Neural progenitor cell (in vitro differentiated cells): ENCODE data around the gene ZC3H7A. TPM values are rescaled to one million over a fixed set of nuclear protein-coding genes. Genes with fewer than 3 reads are reported as not detected.
A peak's percentile ranks its signal among the peaks of the same experiment; 100 is the strongest.
"Not testable (repeated sequence)": the region's sequence is repeated elsewhere in the genome, so short reads cannot be mapped to it uniquely, and the experiment has no call there.

Experiments used
- DNase-seq: peaks from one replicate; pipeline ENCODE4 v3.0.0-alpha.2; 2016; ENCODE audit warnings: low spot score
- H2AFZ ChIP-seq: fragments of 200-600 bp; sonication (generic); replicated peaks from 2 replicates; pipeline ENCODE4 v1.6.1; 2016; ENCODE audit warnings: antibody characterized with exemption
- H3F3A ChIP-seq: fragments of 200-600 bp; sonication (generic); 2 replicates; pipeline ENCODE4 v1.6.1; 2016; ENCODE audit warnings: antibody characterized with exemption, low read depth
- H3K27ac ChIP-seq: fragments of 200-600 bp; sonication (generic); 2 replicates; pipeline ENCODE4 v1.5.1; 2016; ENCODE audit warnings: mild to moderate bottlenecking
- H3K27me3 ChIP-seq: fragments of 200-600 bp; sonication (generic); 2 replicates; pipeline ENCODE4 v1.6.1; 2016; ENCODE audit warnings: mild to moderate bottlenecking, moderate library complexity
- H3K36me3 ChIP-seq: fragments of 200-600 bp; sonication (generic); 2 replicates; pipeline ENCODE4 v1.5.1; 2016
- H3K4me1 ChIP-seq: fragments of 200-600 bp; sonication (generic); 2 replicates; pipeline ENCODE4 v1.6.1; 2016; ENCODE audit warnings: mixed run types
- H3K4me2 ChIP-seq: fragments of 200-600 bp; sonication (generic); 2 replicates; pipeline ENCODE4 v1.6.1; 2016
- H3K4me3 ChIP-seq: fragments of 200-600 bp; sonication (generic); 2 replicates; pipeline ENCODE4 v1.5.1; 2016
- H3K79me2 ChIP-seq: fragments of 200-600 bp; sonication (generic); 2 replicates; pipeline ENCODE4 v1.6.1; 2016; ENCODE audit warnings: low read depth
- H3K9ac ChIP-seq: fragments of 200-600 bp; sonication (generic); 2 replicates; pipeline ENCODE4 v1.6.1; 2016
- H3K9me3 ChIP-seq: fragments of 200-600 bp; sonication (generic); 2 replicates; pipeline ENCODE4 v1.5.1; 2016; ENCODE audit warnings: low read depth
- H4K20me1 ChIP-seq: fragments of 200-600 bp; sonication (generic); 2 replicates; pipeline ENCODE4 v1.6.1; 2016; ENCODE audit warnings: low read depth
- H3K27ac Mint-ChIP-seq: 3 replicates; pipeline ENCODE4 v1.8.0; 2021; ENCODE audit warnings: mixed read lengths
- H3K27me3 Mint-ChIP-seq: 2 replicates; pipeline ENCODE4 v1.8.0; 2022; ENCODE audit warnings: low read depth, mild to moderate bottlenecking, inconsistent platforms, moderate library complexity, mixed read lengths; ENCODE audit not compliant: insufficient read depth
- H3K36me3 Mint-ChIP-seq: 3 replicates; pipeline ENCODE4 v1.8.0; 2021; ENCODE audit warnings: mixed read lengths
- H3K4me1 Mint-ChIP-seq: 3 replicates; pipeline ENCODE4 v1.8.0; 2021; ENCODE audit warnings: mixed read lengths
- H3K4me3 Mint-ChIP-seq: 3 replicates; pipeline ENCODE4 v1.8.0; 2021; ENCODE audit warnings: mild to moderate bottlenecking, moderate library complexity, mixed read lengths
- H3K9me3 Mint-ChIP-seq: 3 replicates; pipeline ENCODE4 v1.8.0; 2020; ENCODE audit warnings: mixed read lengths
- CTCF ChIP-seq: fragments of 200-600 bp; sonication (generic); IDR thresholded peaks from 2 replicates; pipeline ENCODE4 v1.5.1; 2017; ENCODE audit warnings: antibody characterized with exemption, mild to moderate bottlenecking
- EZH2 ChIP-seq: fragments of 200-600 bp; sonication (generic); IDR thresholded peaks from 2 replicates; pipeline ENCODE4 v1.6.1; 2017; ENCODE audit warnings: antibody characterized with exemption, mild to moderate bottlenecking, moderate library complexity
- EZH2phosphoT487 ChIP-seq: fragments of 200-600 bp; sonication (generic); IDR thresholded peaks from 2 replicates; pipeline ENCODE4 v1.6.1; 2017; ENCODE audit warnings: antibody characterized with exemption
- total RNA-seq: library from RNA; depleted of rRNA; stranded (reverse); fragments of >200 nt; gene quantifications from 2 replicates; pipeline ENCODE4 v1.2.3, GENCODE V29; 2015; ENCODE audit warnings: low replicate concordance

The ZC3H7A gene
- total RNA-seq, 1 donor from 2014 or later: 82.6 TPM

GRCh38 chr16:11792410-11793241 lies 4.4 kb downstream of the ZC3H7A start:
- peaks cover 84% of the 10 kb centered on the region for H4K20me1 ChIP-seq
- H3F3A ChIP-seq: peaks cover 32% of the 10 kb centered on the region
- H3K27me3 Mint-ChIP-seq: no peaks in the 10 kb centered on the region
- no peak for TF ChIP-seq CTCF
- TF ChIP-seq EZH2: no peak
- no peak for TF ChIP-seq EZH2phosphoT487
- DNase-seq: no peak
- no peaks in the 10 kb centered on the region for H3K36me3 ChIP-seq
- no peak overlapping the region for H2AFZ ChIP-seq
- no peak overlapping the region for H3K4me2 ChIP-seq
- peaks cover 35% of the 10 kb centered on the region for H3K4me1 Mint-ChIP-seq
- H3K27me3 ChIP-seq: no peaks in the 10 kb centered on the region
- H3K27ac ChIP-seq: peak overlapping the region; percentile 93
- peak overlapping the region; percentile 17 for H3K9ac ChIP-seq
- no peak overlapping the region for H3K4me3 Mint-ChIP-seq
- no peaks in the 10 kb centered on the region for H3K9me3 Mint-ChIP-seq
- H3K36me3 Mint-ChIP-seq: peaks cover 11% of the 10 kb centered on the region
- H3K27ac Mint-ChIP-seq: no peak overlapping the region
- no peaks in the 10 kb centered on the region for H3K9me3 ChIP-seq
- H3K4me3 ChIP-seq: no peak overlapping the region
- peaks cover 92% of the 10 kb centered on the region for H3K79me2 ChIP-seq
- peaks cover 14% of the 10 kb centered on the region for H3K4me1 ChIP-seq

GRCh38 chr16:11791144-11791828 lies 5.8 kb downstream of the ZC3H7A start:
- Histone ChIP-seq H3K4me1 (peaks cover 14% of the 10 kb centered on the region), H3K36me3 (no peaks in the 10 kb centered on the region), H2AFZ (no peak overlapping the region), H3K4me3 (peak overlapping the region; percentile 30), H3F3A (peaks cover 24% of the 10 kb centered on the region), H3K27me3 (no peaks in the 10 kb centered on the region), H3K27ac (peak overlapping the region; percentile 93), H3K4me2 (peak overlapping the region; percentile 65), H3K9ac (peak overlapping the region; percentile 42), H4K20me1 (peaks cover 97% of the 10 kb centered on the region), H3K79me2 (peaks cover 100% of the 10 kb centered on the region), H3K9me3 (no peaks in the 10 kb centered on the region)
- Mint-ChIP-seq H3K27me3 (no peaks in the 10 kb centered on the region), H3K4me3 (peak overlapping the region; percentile 16), H3K36me3 (peaks cover 11% of the 10 kb centered on the region), H3K9me3 (no peaks in the 10 kb centered on the region), H3K4me1 (peaks cover 35% of the 10 kb centered on the region), H3K27ac (peak overlapping the region; percentile 33)
- TF ChIP-seq EZH2phosphoT487 (no peak), EZH2 (no peak), CTCF (no peak)
- peak; percentile 22 for DNase-seq

DNA sequence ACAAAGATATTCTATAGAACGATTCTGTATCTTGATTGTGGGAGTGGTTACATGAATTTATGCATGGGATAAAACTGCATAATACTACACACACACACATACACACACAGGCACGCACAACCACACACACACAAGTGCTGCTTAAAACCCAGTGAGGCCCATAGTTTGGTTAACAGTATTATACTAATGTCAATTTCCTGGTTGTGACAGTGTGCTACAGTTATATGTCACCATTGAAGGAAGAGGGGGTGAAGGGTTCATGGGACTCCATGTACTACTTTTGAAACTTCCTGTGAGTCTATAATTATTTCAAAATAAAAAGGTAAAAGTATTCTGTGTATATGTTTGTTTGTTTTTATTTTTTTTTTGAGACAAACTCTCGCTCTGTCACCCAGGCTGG lies 8.1 kb downstream of the ZC3H7A start:
- H3K27ac Mint-ChIP-seq: no peak overlapping the region

GRCh38 chr16:11784980-11785599 lies 12.0 kb downstream of the ZC3H7A start:
- not testable (repeated sequence) for H3K9me3 Mint-ChIP-seq, H3K36me3 Mint-ChIP-seq

More for the DNA sequence above, 8.1 kb downstream of the ZC3H7A start:
- Histone ChIP-seq H3F3A (peaks cover 21% of the 10 kb centered on the region), H3K9me3 (no peaks in the 10 kb centered on the region), H3K27ac (no peak overlapping the region), H3K27me3 (no peaks in the 10 kb centered on the region), H4K20me1 (peaks cover 87% of the 10 kb centered on the region), H3K4me3 (no peak overlapping the region), H3K9ac (no peak overlapping the region), H3K4me1 (peaks cover 14% of the 10 kb centered on the region), H3K36me3 (no peaks in the 10 kb centered on the region), H2AFZ (no peak overlapping the region), H3K4me2 (no peak overlapping the region), H3K79me2 (peaks cover 100% of the 10 kb centered on the region)
- peaks cover 8% of the 10 kb centered on the region for H3K36me3 Mint-ChIP-seq
- H3K9me3 Mint-ChIP-seq: no peaks in the 10 kb centered on the region
- H3K4me1 Mint-ChIP-seq: peaks cover 22% of the 10 kb centered on the region
- no peaks in the 10 kb centered on the region for H3K27me3 Mint-ChIP-seq
- DNase-seq: no peak
- no peak for TF ChIP-seq CTCF
- no peak overlapping the region for H3K4me3 Mint-ChIP-seq

GRCh38 chr16:11784381-11784780 lies 12.7 kb downstream of the ZC3H7A start:
- not testable (repeated sequence) for H3K9ac ChIP-seq, H3K4me3 ChIP-seq, H3K9me3 ChIP-seq, H3K4me2 ChIP-seq, H2AFZ ChIP-seq, H3K27me3 ChIP-seq, H3K36me3 Mint-ChIP-seq, H3K4me1 Mint-ChIP-seq, DNase-seq, H3K27ac ChIP-seq, H3K9me3 Mint-ChIP-seq, H3K27ac Mint-ChIP-seq, H3K4me1 ChIP-seq, H3F3A ChIP-seq, H3K36me3 ChIP-seq, H3K4me3 Mint-ChIP-seq, H3K27me3 Mint-ChIP-seq
- Histone ChIP-seq H3K79me2 (peaks cover 97% of the 10 kb centered on the region), H4K20me1 (peaks cover 61% of the 10 kb centered on the region)

More at GRCh38 chr16:11784980-11785599, 12.0 kb downstream of the ZC3H7A start:
- not testable (repeated sequence) for H3K4me2 ChIP-seq, H3K4me1 ChIP-seq, H3K27me3 Mint-ChIP-seq, H3K27ac ChIP-seq, H3K9ac ChIP-seq, H3K4me3 ChIP-seq, H3K36me3 ChIP-seq, H3K4me1 Mint-ChIP-seq, H3F3A ChIP-seq, H3K4me3 Mint-ChIP-seq, H3K27ac Mint-ChIP-seq, H2AFZ ChIP-seq, H3K27me3 ChIP-seq, H3K9me3 ChIP-seq, DNase-seq
- peaks cover 65% of the 10 kb centered on the region for H4K20me1 ChIP-seq
- H3K79me2 ChIP-seq: peaks cover 97% of the 10 kb centered on the region
